GM12872 (cell line): ENCODE data around the gene TARBP2.

Experiments
- CTCF ChIP-seq: IDR thresholded peaks from 3 replicates; pipeline ENCODE4 v1.5.1; 2011; ENCODE audit warnings: low read depth, mild to moderate bottlenecking, low read length, moderate library complexity; ENCODE audit not compliant: insufficient read depth

The TARBP2 gene

GRCh38 chr12:53492188-53492587 lies 8.9 kb upstream of the TARBP2 start:
- no peak for TF ChIP-seq CTCF

- no peak for TF ChIP-seq CTCF
Measured at GRCh38 chr12:53492830-53493609, 8.1 kb upstream of the TARBP2 start.

GRCh38 chr12:53493610-53494391 lies 7.3 kb upstream of the TARBP2 start:
- no peak for TF ChIP-seq CTCF

GRCh38 chr12:53495903-53496751 lies 5.0 kb upstream of the TARBP2 start:
- no peak for TF ChIP-seq CTCF

- no peak for TF ChIP-seq CTCF
Measured at GRCh38 chr12:53496752-53497032, 4.4 kb upstream of the TARBP2 start.

GRCh38 chr12:53497461-53497860 lies 3.6 kb upstream of the TARBP2 start:
- TF ChIP-seq CTCF, result no peak

GRCh38 chr12:53498235-53498630 lies 2.9 kb upstream of the TARBP2 start:
- TF ChIP-seq CTCF, result no peak
